Mucosa of descending colon (tissue), 3 donors: ENCODE measurements around the gene ADCK2. TPM values are rescaled to one million over a fixed set of nuclear protein-coding genes. Genes with fewer than 3 reads are reported as not detected.

Source experiments
- ATAC-seq: fragments of 200-7000 bp; cut with Tn5 transposase; one replicate; pipeline ENCODE4 v1.9.1; 2020; ENCODE audit warnings: mild to moderate bottlenecking, moderate library complexity
- DNase-seq, 3 donors: peaks; one replicate each; pipeline ENCODE4 v3.0.0-alpha.2; 2020
- H3K36me3 ChIP-seq: fragments of 200-600 bp; one replicate; pipeline ENCODE4 v1.8.0; 2021; ENCODE audit warnings: low read depth, mild to moderate bottlenecking
- H3K4me1 ChIP-seq: fragments of 200-600 bp; one replicate; pipeline ENCODE4 v1.8.0; 2021; ENCODE audit warnings: low read depth, mild to moderate bottlenecking
- H3K4me3 ChIP-seq: fragments of 200-600 bp; one replicate; pipeline ENCODE4 v1.8.0; 2021; ENCODE audit warnings: mild to moderate bottlenecking
- H3K9me3 ChIP-seq: fragments of 200-600 bp; one replicate; pipeline ENCODE4 v1.8.0; 2021; ENCODE audit warnings: mild to moderate bottlenecking
- intact Hi-C, 2 donors: fragments of 100-400 bp; cut with DNase I in 1 of 2; cut with micrococcal nuclease in 1 of 2; formaldehyde crosslinking; loops; one replicate each; pipeline versions ENCODE4 v1.11.0 to v1.11.1; 2022; cut with DNase I, micrococcal nuclease
- total RNA-seq, 3 donors: library from RNA; stranded (reverse); fragmentation: NEBNext Ultra II Directional in 2 of 3; extraction: Animal tissue kit (Norgen Biotek cat#: 25700) in 2 of 3; gene quantifications; one replicate each; pipeline versions ENCODE4 v1.2.1 to v1.2.4, GENCODE V29; 2021 to 2023
- TF ChIP-seq, protein P1 (sequence below): fragments of 200-600 bp; IDR thresholded peaks from one replicate; pipeline ENCODE4 v1.8.0; 2022; ENCODE audit warnings: antibody characterized with exemption, mild to moderate bottlenecking
- donor health status: DM: no; HTN: no; CAD: no; lungs with moderate emphysema.
- donor health status: DM: no; HTN: no; CAD: no.
- donor health status: DM: no; HTN: yes; CAD: no.

Gene ADCK2
- total RNA-seq, 3 donors from 2014 or later: 23.2 to 29.4 (median 27.6) TPM

DNA sequence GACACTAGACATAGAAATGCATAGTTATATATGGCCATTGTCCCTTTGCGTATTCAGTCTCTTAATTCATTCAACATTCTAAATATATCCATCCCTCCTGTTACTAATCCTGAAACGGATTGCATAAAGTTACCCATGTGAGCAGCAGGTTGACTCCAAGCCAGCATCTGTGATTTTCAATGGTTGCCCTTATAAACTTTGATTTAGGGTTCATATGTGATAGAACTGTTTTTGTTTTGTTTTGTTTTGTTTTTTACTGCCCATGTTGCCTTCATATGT, 18.7 kb upstream of the ADCK2 start:
- Histone ChIP-seq H3K9me3 (no peaks in the 10 kb centered on the region), H3K4me3 (no peak overlapping the region), H3K4me1 (peaks cover 15% of the 10 kb centered on the region), H3K36me3 (no peaks in the 10 kb centered on the region)
- intact Hi-C loops: loop anchor here (5.0 kb wide), 1 partner anchor 137 kb away; no protein-coding TSS in a partner anchor
- ATAC-seq (no peak), DNase-seq (no peak)
- TF ChIP-seq, protein P1, sequence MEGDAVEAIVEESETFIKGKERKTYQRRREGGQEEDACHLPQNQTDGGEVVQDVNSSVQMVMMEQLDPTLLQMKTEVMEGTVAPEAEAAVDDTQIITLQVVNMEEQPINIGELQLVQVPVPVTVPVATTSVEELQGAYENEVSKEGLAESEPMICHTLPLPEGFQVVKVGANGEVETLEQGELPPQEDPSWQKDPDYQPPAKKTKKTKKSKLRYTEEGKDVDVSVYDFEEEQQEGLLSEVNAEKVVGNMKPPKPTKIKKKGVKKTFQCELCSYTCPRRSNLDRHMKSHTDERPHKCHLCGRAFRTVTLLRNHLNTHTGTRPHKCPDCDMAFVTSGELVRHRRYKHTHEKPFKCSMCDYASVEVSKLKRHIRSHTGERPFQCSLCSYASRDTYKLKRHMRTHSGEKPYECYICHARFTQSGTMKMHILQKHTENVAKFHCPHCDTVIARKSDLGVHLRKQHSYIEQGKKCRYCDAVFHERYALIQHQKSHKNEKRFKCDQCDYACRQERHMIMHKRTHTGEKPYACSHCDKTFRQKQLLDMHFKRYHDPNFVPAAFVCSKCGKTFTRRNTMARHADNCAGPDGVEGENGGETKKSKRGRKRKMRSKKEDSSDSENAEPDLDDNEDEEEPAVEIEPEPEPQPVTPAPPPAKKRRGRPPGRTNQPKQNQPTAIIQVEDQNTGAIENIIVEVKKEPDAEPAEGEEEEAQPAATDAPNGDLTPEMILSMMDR: no peak

GRCh38 chr7:140654661-140655060, 18.1 kb upstream of the ADCK2 start:
- H3K4me1 ChIP-seq: peaks cover 15% of the 10 kb centered on the region
- no peaks in the 10 kb centered on the region for H3K36me3 ChIP-seq
- H3K9me3 ChIP-seq: no peaks in the 10 kb centered on the region
- intact Hi-C loops: loop anchor here (5.0 kb wide), 1 partner anchor 137 kb away; no protein-coding TSS in a partner anchor
- TF ChIP-seq, protein P1: no peak
- ATAC-seq: no peak
- H3K4me3 ChIP-seq: no peak overlapping the region
- DNase-seq: no peak

DNA sequence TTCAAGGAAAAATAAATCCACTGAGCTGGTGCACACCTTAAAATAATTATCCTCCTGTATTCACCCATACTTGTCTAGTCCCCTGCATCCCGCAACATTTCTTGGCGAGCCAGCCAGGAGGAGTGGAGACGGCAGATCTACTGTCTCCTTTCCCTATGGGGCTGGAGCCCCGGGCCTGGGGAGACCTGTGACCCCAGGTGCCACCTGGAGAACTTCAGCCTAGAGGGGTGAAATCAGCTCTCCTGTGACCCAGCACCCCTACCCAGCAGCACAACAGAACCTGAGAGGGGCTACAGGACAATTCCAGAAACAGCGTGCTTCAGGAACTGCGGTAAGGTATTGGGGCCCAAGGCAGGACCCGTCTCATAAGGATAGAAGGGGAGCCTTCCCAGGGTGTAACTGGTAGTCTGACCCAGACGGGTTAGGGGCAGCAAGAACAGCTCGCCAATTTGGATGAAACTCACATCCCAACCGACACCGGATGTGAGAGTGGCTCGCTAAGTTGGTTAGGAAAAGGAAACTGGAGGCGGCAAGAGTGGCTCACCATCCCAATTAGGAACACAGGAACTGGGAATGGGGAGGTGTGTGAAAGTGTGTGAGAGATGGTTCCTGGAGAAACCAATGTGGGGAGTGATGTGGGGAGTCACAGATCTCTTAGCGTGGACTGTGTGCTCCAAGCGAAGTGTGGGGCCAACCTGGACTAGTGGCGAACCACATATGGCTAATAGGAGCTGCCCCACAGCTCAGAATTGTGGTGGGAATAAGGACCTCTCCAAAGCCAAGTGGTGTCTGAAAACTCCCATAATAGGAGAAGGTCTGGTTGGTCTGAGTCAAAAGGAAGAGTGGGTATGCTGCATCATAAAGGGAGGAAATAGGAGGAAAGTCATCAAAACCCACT, 17.0 kb upstream of the ADCK2 start:
- intact Hi-C loops: no loop called here
- H3K4me3 ChIP-seq: no peak overlapping the region
- DNase-seq (no peak), ATAC-seq (no peak)
- TF ChIP-seq, protein P1: no peak
- no peaks in the 10 kb centered on the region for H3K9me3 ChIP-seq
- no peaks in the 10 kb centered on the region for H3K36me3 ChIP-seq
- H3K4me1 ChIP-seq: peaks cover 15% of the 10 kb centered on the region

DNA sequence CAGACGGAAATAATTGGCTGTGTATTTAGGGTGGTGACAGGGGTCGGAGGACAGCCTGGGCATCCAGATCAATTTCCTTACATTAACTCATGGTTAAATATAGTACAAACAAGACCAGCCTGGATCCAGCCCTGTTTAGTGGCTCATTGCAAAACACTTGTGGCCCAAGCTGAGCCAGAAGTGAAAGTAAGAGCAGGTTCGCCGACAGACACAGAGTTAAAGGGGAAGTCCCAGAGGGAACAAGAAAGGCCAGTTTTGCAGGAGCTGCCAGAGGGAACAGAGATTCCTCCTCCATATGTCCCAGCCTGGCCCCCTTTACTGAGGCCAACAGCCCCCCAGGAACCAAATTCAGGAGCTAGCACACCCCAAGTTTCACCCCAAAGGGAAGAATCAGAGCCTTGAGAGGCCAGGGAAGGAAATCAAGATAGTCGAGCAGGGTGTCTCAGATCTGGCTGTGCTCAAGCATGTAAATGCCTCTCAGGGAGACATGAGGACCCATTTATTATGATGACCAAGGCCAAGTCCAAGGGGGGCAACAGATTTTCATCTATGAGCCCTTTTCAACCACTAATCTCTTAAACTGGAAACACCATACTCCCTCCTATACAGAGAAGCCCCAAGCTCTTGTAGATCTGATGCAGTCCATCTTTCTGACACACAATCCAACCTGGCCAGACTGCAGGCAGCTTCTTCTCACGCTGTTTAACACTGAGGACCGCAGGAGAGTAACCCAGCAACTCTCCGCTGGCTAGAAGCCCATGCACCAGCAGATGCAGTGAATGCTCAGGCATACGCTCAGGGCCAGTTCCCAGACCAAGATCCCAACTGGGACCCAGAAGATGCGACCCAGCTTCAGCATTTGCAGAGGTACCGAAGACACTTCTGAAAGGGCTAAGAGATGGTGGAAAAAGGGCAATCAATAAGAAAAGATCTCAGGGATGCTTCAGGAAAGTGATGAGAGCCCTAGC, 15.9 kb upstream of the ADCK2 start:
- intact Hi-C loops: no loop called here
- DNase-seq (peak in 2 of 3 donors; percentile 74 to 89), ATAC-seq (peak; percentile 93)
- Histone ChIP-seq H3K36me3 (no peaks in the 10 kb centered on the region), H3K9me3 (no peaks in the 10 kb centered on the region), H3K4me1 (peaks cover 15% of the 10 kb centered on the region), H3K4me3 (no peak overlapping the region)
- TF ChIP-seq, protein P1: no peak

GRCh38 chr7:140657891-140658290, 14.9 kb upstream of the ADCK2 start:
- ATAC-seq: no peak
- intact Hi-C loops: no loop called here
- Histone ChIP-seq H3K36me3 (no peaks in the 10 kb centered on the region), H3K4me1 (peaks cover 15% of the 10 kb centered on the region), H3K9me3 (no peaks in the 10 kb centered on the region), H3K4me3 (no peak overlapping the region)
- no peak for DNase-seq
- TF ChIP-seq, protein P1: no peak
